IgD-negative memory B cell (primary cell): ENCODE measurements around the gene ALDH4A1. TPM values are rescaled to one million over a fixed set of nuclear protein-coding genes. Genes with fewer than 3 reads are reported as not detected.
"Not testable (repeated sequence)": the region's sequence is repeated elsewhere in the genome, so short reads cannot be mapped to it uniquely, and the experiment has no call there.

Experiments
- H3K27ac Mint-ChIP-seq, 3 donors: one replicate each; pipeline ENCODE4 v1.8.0; 2020 to 2022; ENCODE audit warnings: mild to moderate bottlenecking in 3 of 3, mixed read lengths in 3 of 3, moderate library complexity in 1 of 3
- H3K27me3 Mint-ChIP-seq: one replicate; pipeline ENCODE4 v1.8.0; 2021; ENCODE audit warnings: mixed read lengths
- H3K36me3 Mint-ChIP-seq: one replicate; pipeline ENCODE4 v1.8.0; 2020; ENCODE audit warnings: mild to moderate bottlenecking, mixed read lengths
- H3K4me1 Mint-ChIP-seq, 3 donors: one replicate each; pipeline ENCODE4 v1.8.0; 2020 to 2022; ENCODE audit warnings: mixed read lengths in 3 of 3, mild to moderate bottlenecking in 1 of 3
- H3K4me3 Mint-ChIP-seq, 4 donors: one replicate each; pipeline ENCODE4 v1.8.0; 2020 to 2022; ENCODE audit warnings: mild to moderate bottlenecking in 4 of 4, mixed read lengths in 4 of 4, moderate library complexity in 3 of 4
- H3K9me3 Mint-ChIP-seq, 3 donors: one replicate each; pipeline ENCODE4 v1.8.0; 2020 to 2021; ENCODE audit warnings: mixed read lengths in 3 of 3, mild to moderate bottlenecking in 1 of 3
- polyA plus RNA-seq: library from polyadenylated mRNA; unstranded; fragments of 300-500 nt; fragmentation: Illumina TruSeq; gene quantifications from one replicate; pipeline ENCODE4 v1.2.3, GENCODE V29; 2021

ALDH4A1 gene
- polyA plus RNA-seq, 1 donor from 2014 or later = 2.8 TPM

DNA sequence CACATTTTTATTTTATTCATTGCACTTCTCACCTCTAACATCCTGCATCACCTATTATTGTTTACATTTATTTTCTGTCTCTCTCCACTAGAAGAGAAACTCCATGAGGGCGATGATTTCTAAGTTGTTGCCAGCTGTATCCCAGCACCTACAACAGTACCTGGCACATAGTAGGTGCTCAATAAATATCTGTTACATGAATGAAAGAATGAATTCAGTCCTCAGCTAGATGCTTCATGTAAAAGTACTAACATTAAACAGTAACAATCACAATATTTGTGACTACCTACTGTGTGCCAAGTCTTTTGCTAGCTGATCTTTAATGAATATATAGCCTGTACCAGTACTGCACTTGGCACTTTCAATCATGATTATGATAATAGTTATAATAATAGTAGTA lies 45.9 kb downstream of the ALDH4A1 start:
- Mint-ChIP-seq H3K9me3 (no peaks in the 10 kb centered on the region), H3K36me3 (no peaks in the 10 kb centered on the region), H3K27me3 (peaks cover 3% of the 10 kb centered on the region), H3K27ac (no peak overlapping the region), H3K4me3 (no peak overlapping the region), H3K4me1 (no peaks in the 10 kb centered on the region)

DNA sequence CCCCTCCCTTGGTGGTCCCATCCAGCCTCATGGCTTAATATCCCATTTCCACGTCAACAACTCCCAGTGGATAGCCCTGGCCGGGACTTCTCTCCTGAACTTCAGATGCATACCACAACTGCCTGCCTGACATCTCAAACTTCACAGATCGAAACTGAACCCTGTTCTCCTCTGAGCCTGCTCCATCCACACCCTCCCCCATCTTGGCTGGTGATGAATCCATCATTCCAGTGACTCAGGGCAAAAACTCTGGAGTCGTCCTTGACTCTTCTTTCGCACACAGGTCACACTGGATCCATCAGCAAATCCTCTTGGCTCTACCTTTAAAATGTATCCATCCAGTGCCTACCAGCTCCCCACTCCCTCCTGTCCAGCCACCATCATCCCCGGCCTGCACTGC lies 46.8 kb downstream of the ALDH4A1 start:
- no peaks in the 10 kb centered on the region for H3K9me3 Mint-ChIP-seq
- no peak overlapping the region for H3K27ac Mint-ChIP-seq
- H3K36me3 Mint-ChIP-seq = no peaks in the 10 kb centered on the region
- no peaks in the 10 kb centered on the region for H3K4me1 Mint-ChIP-seq
- peaks cover 3% of the 10 kb centered on the region for H3K27me3 Mint-ChIP-seq
- H3K4me3 Mint-ChIP-seq = no peak overlapping the region

- Mint-ChIP-seq H3K27me3 (peaks cover 3% of the 10 kb centered on the region), H3K27ac (no peak overlapping the region), H3K4me3 (no peak overlapping the region), H3K36me3 (no peaks in the 10 kb centered on the region), H3K4me1 (no peaks in the 10 kb centered on the region), H3K9me3 (no peaks in the 10 kb centered on the region)
These were observed 47.9 kb downstream of the ALDH4A1 start for GRCh38 chr1:18854331-18855025.

- Mint-ChIP-seq H3K4me3 (no peak overlapping the region), H3K4me1 (no peaks in the 10 kb centered on the region), H3K9me3 (peaks cover 0 to 2% (median 0%) of the 10 kb centered on the region in 3 donors), H3K27me3 (peaks cover 3% of the 10 kb centered on the region), H3K27ac (no peak overlapping the region), H3K36me3 (no peaks in the 10 kb centered on the region)
These were observed 49.9 kb downstream of the ALDH4A1 start for GRCh38 chr1:18852501-18852900.

DNA sequence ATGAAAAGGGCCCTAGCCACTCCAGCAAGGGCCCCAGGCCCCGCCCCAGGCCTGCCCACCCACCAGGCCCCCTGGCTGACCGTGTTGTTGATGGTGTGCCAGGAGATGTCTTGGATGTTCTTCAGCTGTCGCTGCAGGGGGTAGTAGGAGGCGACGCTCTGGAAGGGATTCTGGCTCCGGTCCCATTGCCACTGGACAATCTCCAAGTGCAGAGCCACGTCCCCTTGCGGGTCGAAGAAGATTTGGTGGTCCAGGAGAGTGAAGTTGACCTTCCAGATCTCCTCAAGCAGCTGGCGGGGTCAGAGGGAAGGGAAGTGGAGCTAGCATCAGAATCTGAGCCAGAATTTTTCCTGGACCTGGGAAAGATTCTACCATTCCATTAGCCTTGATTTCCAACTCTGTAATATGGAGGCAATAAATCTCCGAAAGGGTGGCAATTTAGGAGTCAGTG lies 53.1 kb downstream of the ALDH4A1 start:
- H3K9me3 Mint-ChIP-seq = peaks cover 0 to 3% (median 0%) of the 10 kb centered on the region in 3 donors
- H3K36me3 Mint-ChIP-seq = no peaks in the 10 kb centered on the region
- no peaks in the 10 kb centered on the region for H3K27me3 Mint-ChIP-seq
- H3K4me3 Mint-ChIP-seq = no peak overlapping the region
- H3K27ac Mint-ChIP-seq = no peak overlapping the region
- no peaks in the 10 kb centered on the region for H3K4me1 Mint-ChIP-seq

- not testable (repeated sequence) for H3K27me3 Mint-ChIP-seq, H3K27ac Mint-ChIP-seq, H3K4me3 Mint-ChIP-seq, H3K9me3 Mint-ChIP-seq, H3K36me3 Mint-ChIP-seq, H3K4me1 Mint-ChIP-seq
These were observed 54.6 kb downstream of the ALDH4A1 start for GRCh38 chr1:18847723-18848122.

- peaks cover 0 to 6% (median 0%) of the 10 kb centered on the region in 3 donors for H3K9me3 Mint-ChIP-seq
- no peak overlapping the region for H3K27ac Mint-ChIP-seq
- H3K4me3 Mint-ChIP-seq = no peak overlapping the region
- H3K36me3 Mint-ChIP-seq = peaks cover 3% of the 10 kb centered on the region
- H3K4me1 Mint-ChIP-seq = no peaks in the 10 kb centered on the region
- peaks cover 9% of the 10 kb centered on the region for H3K27me3 Mint-ChIP-seq
These were observed 62.2 kb downstream of the ALDH4A1 start for GRCh38 chr1:18840145-18840544.

GRCh38 chr1:18836654-18837053 lies 65.7 kb downstream of the ALDH4A1 start:
- no peaks in the 10 kb centered on the region for H3K4me1 Mint-ChIP-seq
- H3K9me3 Mint-ChIP-seq = no peaks in the 10 kb centered on the region
- peaks cover 13% of the 10 kb centered on the region for H3K27me3 Mint-ChIP-seq
- H3K4me3 Mint-ChIP-seq = no peak overlapping the region
- no peak overlapping the region for H3K27ac Mint-ChIP-seq
- peaks cover 3% of the 10 kb centered on the region for H3K36me3 Mint-ChIP-seq

- Mint-ChIP-seq H3K27me3 (peaks cover 21% of the 10 kb centered on the region), H3K9me3 (peaks cover 2 to 15% (median 3%) of the 10 kb centered on the region in 3 donors)
- H3K4me3 Mint-ChIP-seq, H3K36me3 Mint-ChIP-seq, H3K4me1 Mint-ChIP-seq, H3K27ac Mint-ChIP-seq: not testable (repeated sequence)
These were observed 70.0 kb downstream of the ALDH4A1 start for GRCh38 chr1:18832319-18832718.

DNA sequence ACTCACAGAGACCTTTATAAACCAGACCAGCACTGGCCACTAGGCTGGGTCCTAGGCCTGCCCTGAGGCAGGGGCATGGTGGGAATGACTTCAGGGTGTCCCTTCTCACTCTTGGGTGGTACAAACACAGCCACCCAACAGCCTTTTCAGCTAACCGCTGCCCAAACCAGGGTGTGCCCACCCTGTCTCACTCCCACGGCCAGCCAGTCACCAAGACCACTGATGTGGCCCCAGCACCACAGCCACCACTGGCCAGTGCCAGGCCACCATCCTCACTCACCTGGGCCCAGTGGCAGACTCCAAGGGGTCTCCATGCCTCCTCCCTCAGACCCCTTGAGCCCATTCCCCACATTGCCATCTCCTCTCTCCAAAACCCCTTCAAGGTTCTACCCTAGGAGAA lies 70.7 kb downstream of the ALDH4A1 start:
- H3K36me3 Mint-ChIP-seq = no peaks in the 10 kb centered on the region
- H3K27ac Mint-ChIP-seq = no peak overlapping the region
- H3K9me3 Mint-ChIP-seq = peaks cover 2 to 15% (median 3%) of the 10 kb centered on the region in 3 donors
- H3K4me3 Mint-ChIP-seq = no peak overlapping the region
- no peaks in the 10 kb centered on the region for H3K4me1 Mint-ChIP-seq
- peaks cover 21% of the 10 kb centered on the region for H3K27me3 Mint-ChIP-seq

DNA sequence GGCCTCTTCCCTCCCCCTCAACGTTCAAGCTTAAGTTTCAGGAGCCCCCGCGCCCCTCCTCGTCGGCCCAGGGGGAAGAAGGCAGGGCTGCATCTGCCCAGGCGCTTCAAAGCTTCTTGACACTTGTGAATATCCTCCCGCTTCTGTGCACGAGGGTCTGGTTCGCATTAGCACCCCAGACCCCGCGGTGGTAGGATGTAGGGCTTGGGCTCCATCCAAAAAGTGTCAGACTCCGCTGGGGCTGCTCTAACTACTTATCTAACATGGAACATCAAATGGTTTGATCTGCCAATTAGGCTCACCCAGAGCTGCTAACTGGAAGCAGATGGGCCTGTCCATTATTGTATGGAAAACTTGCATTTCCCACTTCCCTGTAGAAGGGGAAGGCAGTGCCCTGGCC lies 71.8 kb downstream of the ALDH4A1 start:
- Mint-ChIP-seq H3K27ac (no peak overlapping the region), H3K9me3 (peaks cover 3 to 15% (median 5%) of the 10 kb centered on the region in 3 donors), H3K36me3 (no peaks in the 10 kb centered on the region), H3K4me1 (no peaks in the 10 kb centered on the region), H3K4me3 (no peak overlapping the region), H3K27me3 (peaks cover 15% of the 10 kb centered on the region)

GRCh38 chr1:18829671-18830070 lies 72.7 kb downstream of the ALDH4A1 start:
- no peak overlapping the region for H3K27ac Mint-ChIP-seq
- peaks cover 3 to 15% (median 5%) of the 10 kb centered on the region in 3 donors for H3K9me3 Mint-ChIP-seq
- no peak overlapping the region for H3K4me3 Mint-ChIP-seq
- H3K36me3 Mint-ChIP-seq = no peaks in the 10 kb centered on the region
- peaks cover 9% of the 10 kb centered on the region for H3K27me3 Mint-ChIP-seq
- H3K4me1 Mint-ChIP-seq = no peaks in the 10 kb centered on the region

DNA sequence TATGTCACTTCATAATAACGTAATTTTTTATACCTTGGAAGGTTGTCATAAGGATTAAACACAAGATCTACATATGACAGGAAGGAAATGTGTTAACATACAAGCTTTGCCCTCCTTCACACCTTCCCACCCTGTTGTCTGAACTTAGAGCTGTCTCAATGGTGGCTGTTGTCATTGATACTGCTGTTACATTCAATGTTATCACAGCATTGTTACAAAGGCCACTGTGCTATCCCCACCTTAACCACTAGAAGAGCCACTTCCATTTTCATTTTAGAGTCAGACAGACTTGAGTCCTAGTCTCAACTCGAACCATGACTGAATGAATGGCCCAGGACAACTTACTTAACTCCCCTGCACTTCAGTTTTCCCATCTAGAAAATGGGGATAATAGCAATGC lies 74.1 kb downstream of the ALDH4A1 start:
- H3K27me3 Mint-ChIP-seq = peaks cover 12% of the 10 kb centered on the region
- H3K4me3 Mint-ChIP-seq = no peak overlapping the region
- H3K4me1 Mint-ChIP-seq = no peaks in the 10 kb centered on the region
- H3K27ac Mint-ChIP-seq = no peak overlapping the region
- peaks cover 3 to 15% (median 6%) of the 10 kb centered on the region in 3 donors for H3K9me3 Mint-ChIP-seq
- no peaks in the 10 kb centered on the region for H3K36me3 Mint-ChIP-seq

- no peak overlapping the region for H3K27ac Mint-ChIP-seq
- H3K36me3 Mint-ChIP-seq = no peaks in the 10 kb centered on the region
- H3K4me3 Mint-ChIP-seq = peak overlapping the region in 1 of 4 donors; percentile 70
- H3K4me1 Mint-ChIP-seq = no peaks in the 10 kb centered on the region
- H3K27me3 Mint-ChIP-seq = peaks cover 27% of the 10 kb centered on the region
- H3K9me3 Mint-ChIP-seq = peaks cover 3 to 7% (median 6%) of the 10 kb centered on the region in 3 donors
These were observed 78.9 kb downstream of the ALDH4A1 start for GRCh38 chr1:18823438-18823837.
